Fibroblast of mammary gland (primary cell): ENCODE results near the gene ATP1A3.
A peak's percentile ranks its signal among the peaks of the same experiment; 100 is the strongest.
"Not testable (repeated sequence)": the region's sequence is repeated elsewhere in the genome, so short reads cannot be mapped to it uniquely, and the experiment has no call there.

Source experiments
- DNase-seq: peaks from one replicate; pipeline ENCODE4 v3.0.0-alpha.2; 2010; ENCODE audit warnings: low read depth
- H3K4me3 ChIP-seq: 2 replicates; pipeline ENCODE4 v1.5.1; 2011; ENCODE audit warnings: low read depth, mild to moderate bottlenecking, low read length, moderate library complexity; ENCODE audit not compliant: control insufficient read depth
- CTCF ChIP-seq: conservative IDR thresholded peaks from 2 replicates; pipeline ENCODE4 v1.5.1; 2011; ENCODE audit warnings: low read depth, low read length, inconsistent platforms; ENCODE audit not compliant: control insufficient read depth, insufficient read depth

Gene ATP1A3

DNA sequence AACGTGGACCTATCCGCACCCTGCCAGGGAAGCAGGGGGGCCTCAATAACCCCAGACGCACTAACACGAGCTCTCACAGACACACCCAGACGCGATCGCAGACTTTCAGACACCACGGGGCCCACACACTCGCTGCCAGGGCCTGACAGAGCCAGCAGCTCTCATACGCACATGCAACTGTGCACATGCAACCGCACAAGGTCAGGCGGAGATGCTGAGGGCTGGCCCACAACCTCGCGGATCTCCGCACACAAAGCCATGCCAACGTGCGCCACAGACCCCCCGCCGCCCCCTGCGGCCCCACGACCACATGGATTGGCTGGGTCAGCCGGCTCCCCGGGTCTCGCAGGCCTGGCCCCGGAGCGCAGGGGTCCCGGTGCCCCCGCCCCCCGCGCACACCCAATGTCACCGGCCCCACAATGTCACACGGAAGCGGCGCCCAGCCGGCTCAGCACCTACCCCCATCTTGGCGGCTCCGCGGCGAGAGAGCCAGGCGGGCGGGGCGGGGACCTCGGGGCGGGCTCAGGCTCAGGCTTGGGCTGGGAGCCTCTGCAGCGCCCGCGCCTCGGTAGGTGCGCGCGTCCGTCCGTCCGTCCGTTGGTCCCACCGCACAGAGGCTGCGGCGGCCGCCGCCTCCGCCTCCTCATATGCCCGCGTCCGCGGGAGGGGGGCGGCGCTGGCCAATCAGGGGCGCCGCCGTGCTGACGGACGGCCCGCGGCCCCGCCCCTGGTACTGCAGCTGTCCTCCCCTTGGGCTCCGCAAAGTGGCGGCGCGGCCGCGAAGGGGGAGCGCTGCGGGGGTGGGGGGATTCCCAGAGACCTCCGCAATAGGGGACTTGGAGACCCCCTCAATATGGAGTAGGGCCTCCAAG is at the start of gene ATP1A3:
Gene ATP1A3 (minus strand): TSS at position 619 of the 872 bp plus-strand sequence. CDS start 154 bp downstream, at position 465.
- DNase-seq = peak; percentile 27
- TF ChIP-seq CTCF = no peak
- H3K4me3 ChIP-seq = no peak within 1 kb of the TSS

DNA sequence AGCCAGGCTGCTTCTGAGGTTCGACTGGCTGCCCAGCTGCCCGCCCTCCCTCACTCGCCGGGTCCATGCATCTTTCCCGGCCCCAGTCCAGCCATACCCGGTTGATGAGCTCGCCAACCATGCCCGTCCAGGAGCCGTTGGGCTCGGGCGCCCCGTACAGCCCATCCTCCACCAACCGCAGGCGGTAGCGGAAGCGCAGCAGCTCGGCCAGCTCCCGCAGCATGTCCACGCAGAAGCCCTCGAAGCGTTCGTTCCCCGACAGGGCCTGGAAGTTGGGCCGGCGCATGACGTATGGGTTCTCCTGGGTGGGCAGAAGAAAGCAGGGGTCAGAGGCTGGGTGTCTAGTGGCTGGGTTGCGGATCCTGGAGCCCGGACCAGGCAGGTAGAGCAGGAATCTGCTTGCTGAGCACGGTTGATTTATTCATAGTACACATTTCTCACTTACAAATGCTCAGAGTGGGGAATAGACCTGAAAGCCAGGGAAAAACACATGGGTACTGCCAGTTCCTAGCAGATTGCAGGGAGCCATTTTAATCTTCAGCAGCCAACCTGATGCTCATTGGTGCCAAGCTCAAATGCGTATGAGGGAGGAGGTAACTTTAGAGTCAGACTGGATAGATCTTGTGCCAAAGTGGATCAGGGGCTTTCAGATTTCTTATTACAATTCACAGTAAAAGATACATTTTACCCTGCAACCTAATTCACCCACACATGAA is 48.6 kb upstream of the ATP1A3 start:
- TF ChIP-seq CTCF = no peak
- DNase-seq = no peak
- H3K4me3 ChIP-seq = no peak overlapping the region

DNA sequence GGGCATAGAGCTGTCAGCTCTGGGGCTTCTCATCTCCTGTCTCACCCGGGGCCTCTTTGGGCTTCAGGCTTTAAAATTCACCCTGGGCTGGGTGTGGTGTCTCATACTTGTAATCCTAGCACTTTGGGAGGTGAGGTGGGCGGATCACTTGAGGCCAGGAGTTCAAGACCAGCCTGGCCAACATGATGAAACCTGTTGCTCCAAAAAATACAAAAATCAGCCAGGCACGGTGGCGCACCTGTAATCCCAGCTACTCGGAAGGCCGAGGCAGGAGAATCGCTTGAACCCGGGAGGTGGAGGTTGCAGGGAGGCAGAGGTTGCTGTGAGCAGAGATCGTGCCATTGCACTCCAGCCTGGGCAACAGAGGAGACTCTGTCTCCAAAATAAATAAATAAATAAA is 46.5 kb upstream of the ATP1A3 start:
- DNase-seq, H3K4me3 ChIP-seq: not testable (repeated sequence)

- no peak for DNase-seq
- TF ChIP-seq CTCF = no peak
- no peak overlapping the region for H3K4me3 ChIP-seq
Measured at GRCh38 chr19:42040031-42040430, 46.0 kb upstream of the ATP1A3 start.

DNA sequence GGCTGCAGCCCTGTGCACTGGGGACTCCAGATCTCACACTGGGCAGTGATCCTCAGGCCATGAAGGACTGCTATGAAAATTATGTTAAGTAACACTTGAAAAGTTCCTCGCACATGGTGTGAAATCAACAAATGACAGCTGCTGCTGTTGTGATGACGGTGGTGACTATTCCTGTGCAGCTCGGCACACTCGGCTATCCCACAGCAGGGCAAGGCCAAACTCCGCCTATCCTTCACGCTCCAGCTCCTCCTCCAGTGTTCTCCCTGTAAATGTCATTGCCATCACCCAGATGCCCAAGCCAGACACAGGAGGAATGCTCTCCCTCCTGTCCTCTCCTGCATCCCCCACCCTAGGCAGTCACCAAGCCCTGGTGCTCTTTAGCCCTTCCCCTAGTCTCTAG is 44.6 kb upstream of the ATP1A3 start:
- TF ChIP-seq CTCF = no peak
- DNase-seq = no peak
- no peak overlapping the region for H3K4me3 ChIP-seq

DNA sequence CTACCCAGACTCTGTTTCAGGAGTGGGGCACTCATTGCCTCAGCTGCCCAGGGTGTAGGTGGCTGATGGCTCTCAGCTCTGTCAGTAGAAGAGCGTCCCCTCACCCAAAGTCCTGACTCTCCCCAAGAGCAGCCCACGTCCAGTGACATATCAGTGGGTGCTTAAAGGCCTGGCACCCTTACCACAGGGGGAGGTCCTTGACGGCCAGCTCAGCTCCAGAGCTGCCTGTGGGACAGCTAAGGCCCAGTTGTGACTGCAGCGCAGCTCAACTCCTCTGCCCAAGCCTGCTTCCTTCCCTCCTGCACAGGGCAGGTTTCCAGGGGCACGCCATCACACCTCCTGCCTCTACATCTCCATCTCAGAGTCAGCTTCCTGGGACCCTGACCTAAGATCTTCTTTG is 43.6 kb upstream of the ATP1A3 start:
- H3K4me3 ChIP-seq = no peak overlapping the region
- no peak for DNase-seq
- no peak for TF ChIP-seq CTCF
